GM21423 (cell line): ENCODE measurements around the gene OR2AK2.

Source experiments
- ATAC-seq: cut with Tn5 transposase; IDR thresholded peaks from one replicate; pipeline ENCODE4 v1.9.1; 2021; ENCODE audit warnings: mild to moderate bottlenecking, moderate library complexity; ENCODE audit not compliant: unreplicated experiment

Gene OR2AK2, protein sequence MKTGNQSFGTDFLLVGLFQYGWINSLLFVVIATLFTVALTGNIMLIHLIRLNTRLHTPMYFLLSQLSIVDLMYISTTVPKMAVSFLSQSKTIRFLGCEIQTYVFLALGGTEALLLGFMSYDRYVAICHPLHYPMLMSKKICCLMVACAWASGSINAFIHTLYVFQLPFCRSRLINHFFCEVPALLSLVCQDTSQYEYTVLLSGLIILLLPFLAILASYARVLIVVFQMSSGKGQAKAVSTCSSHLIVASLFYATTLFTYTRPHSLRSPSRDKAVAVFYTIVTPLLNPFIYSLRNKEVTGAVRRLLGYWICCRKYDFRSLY

DNA sequence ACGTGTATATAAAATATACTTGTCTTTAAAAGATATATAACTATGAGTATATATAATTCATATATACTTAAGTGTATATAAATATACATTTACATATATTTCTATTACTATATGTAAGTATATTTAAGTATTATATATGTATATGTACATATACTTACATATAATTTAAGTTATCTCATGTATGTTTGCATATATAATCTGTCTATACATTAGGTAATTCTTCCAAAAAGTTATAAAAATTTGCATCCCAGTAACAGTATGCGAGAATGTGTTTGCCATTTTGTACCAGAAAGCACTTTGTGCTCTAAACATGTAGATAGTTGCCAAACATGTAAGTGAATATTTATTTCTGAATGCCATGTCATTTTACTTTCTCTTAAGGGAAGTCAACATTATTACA is at the start of gene OR2AK2:
OR2AK2 (plus strand) TSS at position 301 of the 400 bp plus-strand sequence. CDS start 144 bp downstream, outside the sequence.
- ATAC-seq: no peak

DNA sequence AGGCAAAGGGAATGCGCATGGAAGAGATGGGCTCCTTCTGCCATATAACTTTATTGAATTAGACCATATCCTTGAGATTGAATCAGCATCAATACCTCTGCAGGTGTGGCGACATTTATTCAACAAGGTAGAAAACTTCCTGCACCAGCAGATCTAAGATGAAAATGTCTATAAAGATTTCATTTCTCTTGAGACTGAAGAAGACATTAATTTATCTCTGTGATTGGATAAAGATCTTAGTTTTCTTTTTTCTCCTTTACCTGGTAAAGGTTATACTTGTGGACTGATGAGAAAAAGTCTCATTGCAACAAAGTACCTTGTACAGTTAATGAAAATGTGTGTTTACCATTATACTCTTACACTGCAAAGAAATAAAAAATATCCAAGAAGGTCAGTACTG is 45.1 kb upstream of the OR2AK2 start, which contains the start of gene OR2T8:
OR2T8 (plus strand) TSS at position 301 of the 400 bp plus-strand sequence. CDS start 766 bp downstream, outside the sequence.
- ATAC-seq: no peak

DNA sequence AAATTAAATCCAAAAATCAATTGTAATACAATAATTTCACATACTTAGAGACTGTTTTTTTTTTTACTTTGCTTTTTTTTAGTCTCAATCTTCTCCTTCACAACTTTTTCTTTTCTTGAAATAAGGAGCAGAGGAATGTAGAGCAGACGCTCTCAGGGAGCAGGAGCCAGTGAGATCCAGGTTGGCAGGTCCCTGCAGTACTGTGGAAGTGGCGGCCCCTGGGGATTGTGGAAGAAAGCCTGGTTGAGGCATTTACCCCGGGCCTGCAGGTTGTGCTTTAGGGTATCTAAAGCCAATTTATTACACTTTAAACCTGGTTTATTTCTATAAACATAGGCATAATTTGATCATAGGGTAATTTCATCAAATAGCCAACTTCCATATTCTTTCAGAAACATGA is 41.1 kb upstream of the OR2AK2 start:
- no peak for ATAC-seq

DNA sequence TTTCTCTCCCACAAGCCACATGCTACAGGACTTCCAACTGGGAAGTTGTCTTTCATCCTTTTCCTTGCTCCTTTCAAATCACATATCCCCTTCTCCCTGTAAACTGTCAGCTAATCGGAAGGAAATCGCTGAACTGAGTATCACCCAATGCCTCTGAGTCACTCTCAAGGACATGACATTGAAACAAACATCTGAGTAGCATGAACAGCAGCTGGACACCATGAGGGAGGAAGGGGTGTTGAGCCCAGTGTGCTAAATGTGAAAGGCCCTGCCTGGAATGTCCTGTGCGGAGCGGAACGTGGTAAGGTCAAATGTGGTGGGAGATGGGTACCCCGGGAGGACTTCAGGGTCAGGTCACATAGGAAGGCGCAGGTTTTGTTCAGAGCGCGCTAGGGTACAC is 40.2 kb upstream of the OR2AK2 start, which contains the start of gene OR2AJ1:
OR2AJ1 (plus strand) TSS at position 22 of the 400 bp plus-strand sequence. CDS start 8,880 bp downstream, outside the sequence.
- ATAC-seq: no peak

DNA sequence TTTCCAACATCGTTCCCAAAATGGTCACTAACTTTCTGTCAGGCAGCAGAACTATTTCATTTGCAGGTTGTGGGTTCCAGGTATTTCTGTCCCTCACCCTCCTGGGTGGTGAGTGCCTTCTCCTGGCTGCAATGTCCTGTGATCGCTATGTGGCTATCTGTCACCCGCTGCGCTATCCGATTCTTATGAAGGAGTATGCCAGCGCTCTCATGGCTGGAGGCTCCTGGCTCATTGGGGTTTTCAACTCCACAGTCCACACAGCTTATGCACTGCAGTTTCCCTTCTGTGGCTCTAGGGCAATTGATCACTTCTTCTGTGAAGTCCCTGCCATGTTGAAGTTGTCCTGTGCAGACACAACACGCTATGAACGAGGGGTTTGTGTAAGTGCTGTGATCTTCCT is 31.0 kb upstream of the OR2AK2 start:
- no peak for ATAC-seq

DNA sequence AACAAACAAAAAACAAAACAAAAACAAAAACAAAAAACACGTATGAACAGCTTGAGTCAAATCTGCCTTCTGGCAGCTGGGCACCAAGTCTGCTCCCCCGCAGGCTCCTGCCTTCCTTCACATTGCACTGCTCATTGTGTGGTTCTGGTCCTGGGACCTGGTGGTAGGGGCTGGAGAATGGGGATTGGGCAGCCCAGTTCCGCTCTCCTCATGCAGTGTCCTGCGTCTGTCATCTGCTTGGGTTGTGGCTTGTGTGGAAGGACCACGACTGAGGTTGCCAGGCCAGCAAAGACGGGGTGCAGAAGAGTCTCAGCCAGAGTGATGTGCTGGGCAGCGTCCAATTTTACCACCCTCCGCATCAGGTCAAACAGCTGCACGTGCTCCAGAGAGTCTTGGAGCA is 29.3 kb upstream of the OR2AK2 start:
- no peak for ATAC-seq

DNA sequence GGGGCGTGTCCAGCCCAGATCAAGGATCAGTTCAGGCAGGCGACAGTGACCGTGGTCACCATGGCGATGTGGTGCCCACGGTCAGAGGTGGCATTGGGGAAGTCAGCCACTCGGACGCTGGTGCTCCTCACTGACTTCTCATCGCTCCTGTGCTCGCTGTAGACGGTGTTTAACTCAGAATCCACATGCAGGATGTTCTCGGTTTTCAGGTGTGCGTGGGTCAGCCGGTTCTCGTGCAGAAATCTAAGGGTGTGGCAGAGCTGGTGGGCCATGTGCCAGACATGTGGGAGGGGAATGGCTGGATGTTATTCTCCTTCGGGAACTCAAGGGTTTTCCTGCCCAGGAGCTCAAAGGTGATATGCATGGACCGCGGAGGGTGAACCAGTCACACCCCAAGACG is 28.6 kb upstream of the OR2AK2 start:
- no peak for ATAC-seq

DNA sequence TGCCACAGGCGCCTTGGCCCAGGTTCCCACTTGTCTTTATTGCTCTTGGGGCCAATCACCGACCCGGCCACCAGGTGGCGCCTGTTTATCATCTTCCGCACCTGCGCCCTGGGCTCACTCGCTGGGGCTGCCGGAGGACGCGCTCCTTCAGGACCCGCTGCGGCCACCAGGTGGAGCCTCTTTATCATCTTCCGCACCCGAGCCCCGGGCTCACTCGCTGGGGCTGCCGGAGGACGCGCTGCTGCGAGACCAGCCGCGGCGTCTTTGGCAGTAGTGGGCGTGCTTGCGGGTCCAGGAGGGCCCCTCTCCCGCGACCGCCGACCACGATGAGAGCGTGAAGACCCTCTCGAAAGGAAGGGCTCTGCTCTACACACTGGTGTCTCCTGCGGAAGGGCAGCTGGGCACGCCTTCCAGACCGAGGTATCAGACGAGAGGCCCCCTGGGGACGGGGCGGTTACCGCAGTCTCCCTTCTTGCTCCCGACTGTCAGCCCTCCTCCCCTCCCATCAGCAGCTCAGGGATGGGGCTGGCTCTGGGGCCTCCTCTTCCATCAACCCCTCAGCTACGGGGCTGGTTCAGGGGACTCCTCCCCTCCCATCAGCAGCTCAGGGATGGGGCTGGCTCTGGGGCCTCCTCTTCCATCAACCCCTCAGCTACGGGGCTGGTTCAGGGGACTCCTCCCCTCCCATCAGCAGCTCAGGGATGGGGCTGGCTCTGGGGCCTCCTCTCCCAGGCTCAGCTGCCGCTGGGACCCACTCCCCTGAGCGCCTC is 27.9 kb upstream of the OR2AK2 start:
- peak; percentile 99 for ATAC-seq

DNA sequence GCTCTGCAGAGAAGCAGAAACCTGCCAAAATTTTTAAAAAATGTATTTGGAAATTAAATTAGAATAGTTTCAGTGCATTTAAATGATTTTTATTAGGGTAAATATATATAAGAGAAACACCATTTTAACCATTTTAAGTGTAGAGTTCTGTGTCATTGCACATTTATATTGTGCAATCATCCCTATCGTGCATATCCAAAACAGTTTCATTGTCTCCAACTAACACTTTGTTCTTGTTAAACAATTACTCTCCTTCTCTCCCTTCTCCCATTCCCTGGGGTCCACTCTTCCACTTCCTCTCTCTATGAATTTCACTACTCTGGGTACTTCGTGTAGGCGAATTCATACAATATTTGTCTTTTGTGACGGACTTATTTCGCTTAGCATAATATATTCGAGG is 22.4 kb upstream of the OR2AK2 start:
- no peak for ATAC-seq

DNA sequence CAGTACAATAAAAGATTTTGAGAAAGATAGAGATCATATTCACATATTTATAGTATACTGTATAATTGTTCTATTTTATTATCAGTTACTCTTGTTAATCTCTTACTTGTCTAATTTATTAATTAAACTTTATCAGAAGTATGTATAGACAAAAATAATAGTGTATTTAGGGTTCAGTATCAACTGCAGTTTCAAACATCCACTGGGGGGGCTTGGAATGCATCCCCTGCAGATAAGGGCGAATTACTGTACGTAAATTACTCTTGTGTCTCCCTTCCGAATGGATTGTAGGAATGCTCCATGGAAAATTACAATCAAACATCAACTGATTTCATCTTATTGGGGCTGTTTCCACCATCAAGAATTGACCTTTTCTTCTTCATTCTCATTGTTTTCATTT is 16.5 kb upstream of the OR2AK2 start, which contains the start of gene OR2L8:
OR2L8 (plus strand) TSS at position 301 of the 400 bp plus-strand sequence; CDS start at position 301, 0 bp downstream.
- no peak for ATAC-seq

DNA sequence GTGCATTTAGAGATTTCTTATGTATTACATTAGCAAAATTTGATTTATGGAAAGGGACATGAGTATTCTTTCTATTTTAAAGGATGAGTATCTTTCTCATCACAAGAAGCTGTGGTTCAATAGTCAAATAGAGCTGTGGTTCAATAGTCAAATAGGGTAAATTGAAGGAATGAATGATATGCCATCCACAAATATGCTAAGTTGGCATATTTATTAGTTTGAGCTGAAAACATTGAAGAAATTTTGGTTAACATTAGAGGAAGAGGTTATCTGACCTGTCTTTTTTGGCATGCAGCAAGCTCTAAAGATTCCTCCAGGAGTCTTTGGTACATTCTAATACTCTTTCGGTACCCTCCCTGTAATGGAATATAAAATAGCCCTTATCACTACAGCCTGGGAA is 11.6 kb upstream of the OR2AK2 start:
- no peak for ATAC-seq

DNA sequence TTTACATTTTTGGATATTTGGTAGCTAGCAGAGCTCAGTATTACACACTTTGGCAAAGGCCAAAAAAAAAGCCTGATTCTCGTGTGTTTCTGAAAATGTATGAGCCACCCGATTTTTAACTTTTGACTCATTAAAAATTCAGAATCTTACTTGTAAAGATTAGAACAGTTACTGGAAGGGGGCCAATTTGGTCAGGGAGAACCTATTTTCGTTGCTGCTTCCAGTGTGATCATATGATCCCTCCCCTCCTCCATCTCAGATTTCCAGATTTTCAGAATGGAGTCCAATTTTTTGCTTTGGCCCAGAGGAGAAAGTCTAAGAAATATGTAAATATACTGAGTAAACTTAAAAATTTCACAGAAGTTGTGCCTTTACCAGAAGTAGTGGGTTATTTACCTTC is 3.2 kb upstream of the OR2AK2 start:
- ATAC-seq: no peak

DNA sequence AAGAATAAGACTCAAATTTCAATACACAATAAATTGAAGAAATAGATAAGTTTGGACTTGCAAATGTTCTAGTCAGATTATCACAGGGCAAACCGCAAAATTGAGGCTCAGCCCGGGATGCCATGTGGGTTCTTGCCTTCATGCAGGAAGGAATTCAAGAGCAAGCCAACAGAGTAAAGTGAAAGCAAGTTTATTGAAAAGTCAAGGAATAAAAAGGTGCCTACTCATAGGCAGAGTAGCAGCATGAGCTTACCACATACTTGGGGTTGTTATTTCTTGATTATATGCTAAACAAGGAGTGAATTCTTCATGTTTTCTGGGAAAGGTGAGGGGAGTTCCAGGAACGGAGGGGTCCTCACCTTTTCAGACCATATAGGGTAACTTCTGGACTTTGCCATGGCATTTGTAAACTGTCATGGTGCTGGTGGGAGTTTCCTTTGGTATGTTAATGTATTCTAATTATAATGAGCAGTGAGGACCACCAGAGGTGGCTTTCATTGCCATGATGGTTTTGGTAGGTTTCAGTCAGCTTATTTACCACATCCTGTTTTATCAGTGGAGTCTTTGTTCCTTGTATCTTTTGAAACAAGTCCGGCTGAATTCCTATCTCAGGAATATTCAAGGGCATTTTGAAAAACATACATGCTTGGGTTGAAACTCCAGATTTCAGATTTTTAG is 2.0 kb upstream of the OR2AK2 start:
- ATAC-seq: no peak

DNA sequence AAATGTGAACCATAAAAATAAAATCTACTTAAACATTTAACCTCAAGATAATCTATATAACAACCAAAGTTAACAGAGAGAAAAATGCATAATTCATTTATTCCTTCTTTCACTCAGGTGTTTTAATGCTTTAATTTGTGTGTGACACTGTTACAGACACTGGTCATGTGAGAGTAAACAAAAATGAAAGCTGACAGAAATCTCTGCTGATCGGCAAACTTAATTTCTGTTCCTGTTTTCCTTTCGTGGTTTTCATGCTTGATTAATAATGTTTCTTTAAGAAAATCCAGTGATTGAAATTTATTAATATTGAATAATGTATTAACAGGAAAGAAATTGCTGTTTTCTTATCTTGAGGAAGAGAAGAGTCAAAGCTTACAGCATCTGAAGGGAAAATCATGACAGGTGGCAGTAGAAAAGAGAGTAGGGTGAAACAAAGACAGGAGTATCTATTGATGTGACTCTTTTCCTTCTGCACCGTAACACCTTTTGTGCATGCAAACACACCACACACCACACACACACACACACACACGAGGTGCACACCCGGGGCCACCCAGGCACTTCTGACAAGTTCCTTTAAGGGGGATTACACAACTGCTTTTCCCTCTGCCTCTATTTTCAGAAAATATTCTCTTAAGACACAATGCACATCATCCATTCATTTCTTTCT is 1.6 kb downstream of the OR2AK2 start:
- peak; percentile 80 for ATAC-seq

DNA sequence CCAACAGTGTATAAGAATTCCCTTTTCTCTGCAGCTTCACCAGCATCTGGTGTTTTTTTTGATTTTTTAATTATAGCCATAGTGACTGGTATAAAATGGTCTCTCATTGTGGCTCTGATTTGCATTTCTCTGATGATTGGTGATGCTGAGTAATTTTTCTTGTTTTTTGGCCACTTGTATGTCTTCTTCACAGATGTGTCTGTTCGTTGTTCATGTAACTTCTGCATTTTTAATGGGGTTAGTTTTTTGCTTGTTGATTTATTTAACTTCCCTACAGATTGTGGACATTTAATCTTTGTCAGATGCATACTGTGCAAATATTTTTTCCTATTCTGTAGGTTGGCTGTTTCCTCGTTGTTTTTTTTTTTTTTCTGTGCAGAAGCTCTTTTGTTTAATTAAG is 28.0 kb downstream of the OR2AK2 start:
- no peak for ATAC-seq

DNA sequence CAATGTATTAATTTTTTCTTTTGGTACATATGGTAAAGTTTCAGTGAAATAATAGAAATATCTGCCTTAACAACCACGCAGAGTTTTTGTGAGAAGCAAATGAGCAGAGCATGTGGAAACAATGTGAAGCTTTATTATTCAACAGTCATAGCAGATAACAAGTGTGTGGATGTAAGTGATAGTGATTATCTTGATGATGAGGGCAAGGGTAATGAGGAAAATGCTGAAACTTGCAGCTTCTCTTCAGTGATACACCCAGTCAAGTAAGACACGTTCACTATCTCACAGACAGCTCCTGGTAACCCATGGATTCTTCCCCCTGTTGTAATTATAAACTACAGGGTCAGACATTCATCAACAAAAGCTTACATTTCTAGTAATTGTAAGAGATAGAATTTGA is 33.8 kb downstream of the OR2AK2 start:
- no peak for ATAC-seq

DNA sequence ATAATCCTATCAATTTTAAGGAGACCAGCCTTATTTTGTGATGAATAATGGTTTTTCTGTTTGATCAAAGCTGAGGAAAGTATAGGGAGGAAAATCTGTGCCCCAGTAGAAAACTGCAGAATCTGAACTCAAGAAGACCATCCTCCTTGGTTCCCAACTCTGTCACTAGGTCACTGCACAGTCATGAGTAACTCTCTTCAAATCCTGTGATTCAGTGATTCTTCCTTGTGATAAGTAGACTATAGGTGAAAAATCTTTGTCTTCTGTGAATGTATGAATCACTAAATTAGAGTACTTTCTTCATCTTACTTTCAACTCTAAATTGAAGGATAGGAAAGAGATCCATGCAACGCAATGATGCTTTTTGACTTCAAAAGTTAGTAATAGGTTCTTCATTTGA is 35.1 kb downstream of the OR2AK2 start:
- ATAC-seq: no peak

DNA sequence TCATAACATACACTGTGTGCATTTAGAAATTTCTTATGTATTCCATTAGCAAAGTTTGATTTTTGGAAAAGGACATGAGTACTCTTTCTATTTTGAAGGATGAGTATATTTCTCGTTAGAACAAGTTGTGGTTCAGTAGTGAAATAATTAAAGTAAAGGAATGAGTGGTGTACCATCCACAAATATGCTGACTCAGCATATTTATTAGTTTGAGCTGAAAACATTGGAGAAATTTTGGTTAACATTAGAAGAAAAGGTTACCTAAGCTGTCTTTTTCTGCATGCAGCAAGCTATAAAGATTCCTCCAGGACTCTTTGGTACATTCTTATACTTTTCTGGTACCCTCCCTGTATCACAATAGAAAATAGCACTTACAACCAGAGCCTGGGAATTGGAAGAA is 42.7 kb downstream of the OR2AK2 start:
- no peak for ATAC-seq

DNA sequence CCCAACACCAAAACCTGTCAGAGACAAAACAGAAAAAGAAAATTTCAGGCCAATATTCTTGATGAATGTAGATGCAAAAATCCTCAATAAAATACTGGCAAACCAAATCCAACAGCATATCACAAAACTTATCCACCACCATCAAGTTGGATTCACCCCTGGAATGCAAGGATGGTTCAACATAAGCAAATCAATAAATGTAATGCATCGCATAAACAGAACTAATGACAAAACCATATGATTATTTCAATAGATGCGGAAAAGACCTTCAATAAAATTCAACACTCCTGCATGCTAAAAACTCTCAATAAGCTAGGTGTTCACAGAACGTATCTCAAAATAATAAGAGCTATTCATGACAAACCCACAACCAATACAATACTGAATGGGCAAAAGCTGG is 44.6 kb downstream of the OR2AK2 start:
- ATAC-seq: no peak

DNA sequence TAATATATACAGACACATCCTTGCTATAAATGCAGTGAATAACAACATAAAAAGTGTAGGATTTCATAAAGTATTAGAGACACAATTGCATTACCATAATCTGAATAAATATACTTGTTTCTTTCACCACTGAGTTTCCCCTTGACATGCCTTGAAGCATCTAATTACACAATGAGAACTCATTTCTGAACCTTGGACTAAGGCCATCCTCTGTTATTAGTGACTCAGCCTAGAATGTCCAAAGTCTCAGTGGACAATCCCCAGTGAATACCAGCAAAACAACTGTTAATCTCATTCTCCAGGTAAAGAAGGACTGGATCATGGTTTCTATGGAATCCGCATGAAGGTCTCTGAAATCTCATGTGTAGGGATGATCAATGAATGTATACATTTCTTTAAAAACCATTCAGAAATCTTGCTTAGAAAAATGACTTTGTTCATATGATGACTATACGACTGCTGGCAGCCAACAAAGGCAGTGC is 48.2 kb downstream of the OR2AK2 start, which contains the start of gene OR2L5:
OR2L5 (plus strand) TSS at position 432 of the 482 bp plus-strand sequence. CDS start 8,288 bp downstream, outside the sequence.
- no peak for ATAC-seq

DNA sequence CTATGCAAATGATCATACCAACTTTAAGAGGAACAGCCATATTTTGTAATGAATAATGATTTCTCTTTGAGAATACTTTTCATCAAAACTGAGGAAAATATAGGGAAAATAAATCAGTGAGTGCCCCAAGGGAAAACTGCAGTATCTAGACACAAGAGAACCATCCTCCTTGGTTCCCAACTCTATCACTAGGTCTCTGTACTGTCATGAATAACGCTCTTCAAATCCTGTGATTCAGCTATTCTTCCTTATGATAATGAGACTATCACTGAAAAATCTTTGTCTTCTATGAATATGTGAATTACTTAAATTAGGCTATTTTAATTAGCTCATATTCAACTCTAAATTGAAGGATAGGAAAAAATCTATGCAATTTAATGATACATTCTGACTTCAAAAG is 50.8 kb downstream of the OR2AK2 start:
- no peak for ATAC-seq
